HG02884 (cell line): ENCODE measurements around the gene FBLL1.
A peak's percentile ranks its signal among the peaks of the same experiment; 100 is the strongest.
"Not testable (repeated sequence)": the region's sequence is repeated elsewhere in the genome, so short reads cannot be mapped to it uniquely, and the experiment has no call there.

ENCODE experiments used
- ATAC-seq: cut with Tn5 transposase; IDR thresholded peaks from one replicate; pipeline ENCODE4 v1.9.1; 2021; ENCODE audit warnings: mild to moderate bottlenecking, moderate library complexity; ENCODE audit not compliant: unreplicated experiment

The FBLL1 gene

GRCh38 chr5:168550656-168551055 is 21.6 kb downstream of the FBLL1 start:
- no peak for ATAC-seq

GRCh38 chr5:168552146-168552545 is 23.0 kb downstream of the FBLL1 start:
- ATAC-seq, result no peak

DNA sequence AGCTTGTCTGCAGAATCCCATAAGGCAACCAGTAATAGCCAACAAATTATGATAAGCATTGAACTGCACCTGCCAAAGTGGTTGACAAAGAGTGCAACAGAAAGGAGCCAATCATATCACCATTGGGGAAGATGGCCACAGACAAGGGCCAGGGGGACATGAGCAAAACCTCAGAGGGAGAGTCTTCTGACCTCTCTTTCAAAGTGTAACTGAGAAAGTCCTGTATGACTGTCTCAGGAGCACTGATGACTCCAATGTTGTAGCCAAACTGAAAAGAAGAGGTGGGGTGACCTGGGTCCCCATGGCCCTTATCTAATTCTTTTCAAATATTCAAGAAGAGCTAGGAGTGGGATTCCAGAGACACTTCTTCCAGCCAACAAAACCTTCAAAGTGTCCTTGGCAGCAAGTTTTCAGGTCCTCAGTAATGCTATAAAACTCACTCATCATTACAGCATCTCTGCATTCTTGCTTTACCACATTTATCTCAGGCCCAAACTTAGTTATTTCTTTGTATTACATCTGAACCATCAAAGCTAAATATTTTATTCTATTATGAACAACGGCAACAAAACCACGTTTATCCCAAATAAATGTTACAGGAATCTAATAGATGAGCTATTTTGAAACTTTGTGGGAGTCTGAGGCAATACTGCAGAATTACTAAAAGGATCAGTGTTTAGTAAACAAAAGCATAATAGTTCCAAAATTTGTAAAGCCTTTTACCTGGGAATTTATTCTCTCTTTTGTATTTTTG is 24.4 kb downstream of the FBLL1 start:
- no peak for ATAC-seq

DNA sequence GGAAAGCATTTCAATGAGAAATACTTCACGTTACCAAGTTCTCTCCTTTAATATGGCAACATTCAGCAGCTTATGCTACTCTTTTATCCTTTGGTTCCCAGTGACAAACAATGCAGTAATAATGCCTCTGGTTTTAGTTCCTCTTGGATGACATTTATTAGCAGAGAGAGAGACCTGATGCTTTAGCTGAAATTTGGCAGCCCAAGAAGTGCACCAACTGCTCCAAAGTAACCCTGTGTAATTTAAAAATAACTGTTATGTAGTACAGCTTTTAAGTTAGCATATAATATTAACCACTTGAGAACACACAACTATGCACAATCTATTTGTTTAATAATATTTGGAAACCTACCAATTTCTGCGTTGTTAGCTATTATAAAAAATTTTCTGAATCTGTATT is 28.3 kb downstream of the FBLL1 start:
- no peak for ATAC-seq

DNA sequence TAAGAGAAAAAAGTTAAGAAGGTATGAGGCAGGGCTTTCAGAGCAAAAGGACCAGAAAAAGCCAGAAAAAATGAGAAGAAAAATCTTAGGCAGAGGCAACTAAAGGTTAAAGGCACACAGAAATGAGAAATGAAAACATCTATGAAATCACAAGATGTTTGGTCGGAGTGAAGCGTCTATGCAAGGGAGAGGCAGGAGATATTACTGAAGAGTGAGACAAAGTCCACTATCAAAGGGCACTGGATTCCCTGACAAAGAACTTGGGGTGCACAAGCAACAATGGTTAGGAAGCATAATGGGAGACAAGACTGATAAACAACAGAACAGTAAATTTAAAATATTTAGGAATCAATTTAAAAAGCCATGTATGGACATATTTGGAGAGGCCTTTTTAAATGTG is 33.2 kb downstream of the FBLL1 start:
- no peak for ATAC-seq

DNA sequence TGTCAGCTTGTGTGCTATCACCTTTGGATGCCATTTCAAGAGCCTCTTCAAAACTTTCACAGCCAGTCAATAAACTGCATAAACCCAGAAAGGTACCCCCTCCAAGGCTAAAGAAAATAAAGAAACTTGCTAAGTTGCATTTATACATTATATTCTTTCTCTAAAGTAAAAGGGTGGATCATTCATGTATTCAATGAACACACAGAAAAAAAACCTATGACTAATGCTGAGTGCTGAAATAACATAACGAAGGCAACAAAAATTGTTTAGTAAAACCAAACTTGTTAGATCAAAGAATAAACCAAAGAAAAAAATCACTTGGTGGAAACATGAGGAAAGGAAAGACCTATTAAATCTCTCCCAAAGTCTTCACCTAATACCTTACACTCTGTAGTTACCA is 34.9 kb downstream of the FBLL1 start:
- no peak for ATAC-seq

- no peak for ATAC-seq
Measured at GRCh38 chr5:168568738-168569137, 39.6 kb downstream of the FBLL1 start.

DNA sequence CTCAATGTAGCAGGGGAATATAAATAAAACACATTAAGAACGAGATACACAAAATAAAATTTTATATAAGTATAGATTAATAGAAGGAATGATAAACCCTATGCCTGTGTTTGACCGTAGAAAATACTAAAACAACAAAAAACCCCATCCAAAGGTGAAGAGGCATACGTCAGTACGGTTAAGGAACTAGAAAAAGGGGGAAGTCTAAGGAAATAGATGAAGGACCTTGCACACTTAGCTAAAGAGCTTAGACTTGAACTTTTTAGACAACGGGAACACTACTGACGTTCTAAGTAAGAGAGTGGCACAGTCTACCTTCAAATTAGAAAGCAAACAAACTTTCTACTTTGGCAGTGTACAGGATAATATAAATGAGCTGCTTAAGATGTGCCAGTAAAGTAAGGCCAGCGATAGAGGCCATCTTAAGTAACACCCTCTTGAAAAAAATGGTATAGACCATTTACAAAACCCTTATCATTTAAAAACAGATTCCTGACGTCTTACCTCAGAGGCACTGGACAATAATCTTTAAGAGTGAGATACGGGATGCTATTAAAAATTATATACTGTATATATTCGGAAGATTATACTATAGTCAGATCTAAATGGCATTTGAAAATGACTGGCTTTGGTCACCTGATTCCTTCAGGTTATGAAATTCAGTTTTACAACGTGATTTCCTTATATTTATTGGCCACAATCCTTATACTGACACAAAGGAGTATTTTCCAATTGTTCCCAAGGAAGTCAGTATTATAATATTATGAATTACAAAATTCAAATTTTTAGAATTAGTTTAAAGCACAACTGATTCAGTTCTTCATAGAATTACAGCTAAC is 41.6 kb downstream of the FBLL1 start:
- no peak for ATAC-seq

GRCh38 chr5:168573663-168574062 is 44.6 kb downstream of the FBLL1 start:
- ATAC-seq, result not testable (repeated sequence)

DNA sequence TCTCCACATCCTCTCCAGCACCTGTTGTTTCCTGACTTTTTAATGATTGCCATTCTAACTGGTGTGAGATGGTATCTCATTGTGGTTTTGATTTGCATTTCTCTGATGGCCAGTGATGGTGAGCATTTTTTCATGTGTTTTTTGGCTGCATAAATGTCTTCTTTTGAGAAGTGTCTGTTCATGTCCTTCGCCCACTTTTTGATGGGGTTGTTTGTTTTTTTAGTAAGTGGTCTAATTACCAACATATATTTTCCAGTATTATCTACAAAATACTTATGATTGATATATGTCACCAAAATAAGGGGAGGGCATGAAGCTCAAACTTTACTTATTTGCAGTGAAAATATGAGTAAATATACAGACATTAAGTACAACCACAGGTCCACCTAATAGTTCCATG is 45.1 kb downstream of the FBLL1 start:
- not testable (repeated sequence) for ATAC-seq

GRCh38 chr5:168575391-168576372 is 46.6 kb downstream of the FBLL1 start:
- no peak for ATAC-seq

GRCh38 chr5:168578006-168578405 is 48.9 kb downstream of the FBLL1 start:
- ATAC-seq, result no peak

DNA sequence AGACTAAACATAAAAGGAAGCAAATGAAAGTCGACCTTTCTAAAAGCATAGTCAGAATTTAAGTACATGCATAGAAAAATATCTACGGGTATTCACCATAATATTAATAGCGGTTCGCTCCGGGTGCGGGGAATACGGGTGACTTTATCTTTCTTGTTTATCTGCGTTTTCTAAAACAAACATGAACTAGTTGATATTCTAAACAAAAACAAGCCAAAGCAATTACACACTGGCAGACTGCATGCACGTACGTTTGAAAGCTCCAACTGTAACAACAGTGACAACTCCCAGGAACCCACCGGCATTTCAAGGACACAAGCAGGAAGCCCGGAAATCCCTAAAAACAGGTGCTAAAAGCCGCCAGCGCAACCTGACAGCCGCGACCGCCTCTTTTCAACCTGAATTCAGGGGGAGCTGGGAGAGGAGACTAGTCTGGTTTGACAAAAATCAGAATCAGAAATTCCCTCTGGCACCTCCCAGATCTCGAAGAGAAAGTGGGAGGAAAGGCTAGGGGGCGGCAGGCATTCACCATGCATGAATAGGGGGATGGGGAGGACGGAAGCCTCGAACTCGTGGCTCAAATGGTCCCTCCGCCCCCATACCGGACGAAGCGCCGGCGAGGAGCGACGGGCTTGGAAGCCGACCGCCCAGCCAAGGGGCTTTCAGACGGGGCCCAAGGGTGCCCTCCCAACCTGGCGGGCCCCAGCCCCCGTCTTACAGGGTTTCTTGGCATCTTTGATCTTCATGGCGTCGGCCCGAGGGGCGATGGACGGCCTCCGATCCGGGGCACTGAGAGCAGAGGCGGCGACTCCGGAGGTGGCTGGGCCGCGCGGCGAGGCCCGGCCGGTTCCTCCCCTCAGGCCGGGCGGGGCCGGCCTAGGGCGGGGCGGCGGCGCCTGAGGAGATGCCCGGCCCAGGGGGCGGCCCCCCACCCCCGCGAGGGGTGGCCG is 49.7 kb downstream of the FBLL1 start, which contains the start of gene PANK3:
Gene PANK3, minus strand, starts transcription at position 831 of the 950 bp plus-strand sequence. Its CDS starts 85 bp downstream, at position 746.
- peak; percentile 48 for ATAC-seq

GRCh38 chr5:168579488-168580226 is 50.6 kb downstream of the FBLL1 start:
- peak; percentile 89 for ATAC-seq

GRCh38 chr5:168580227-168580508 is 51.1 kb downstream of the FBLL1 start:
- no peak for ATAC-seq
